NCI-H2196 treated with DMSO at 0.1 percent for 48 hours (cell line): ENCODE results near the gene PHLPP1.

Experiments
- DNase-seq: peaks from one replicate; lab custom pipeline; 2025; ENCODE audit not compliant: unreplicated experiment; lab: John Stamatoyannopoulos, UW

The PHLPP1 gene

GRCh38 chr18:62844850-62845643 lies 129.7 kb downstream of the PHLPP1 start:
- DNase-seq: no peak

GRCh38 chr18:62846313-62846712 lies 131.0 kb downstream of the PHLPP1 start:
- DNase-seq: no peak

DNA sequence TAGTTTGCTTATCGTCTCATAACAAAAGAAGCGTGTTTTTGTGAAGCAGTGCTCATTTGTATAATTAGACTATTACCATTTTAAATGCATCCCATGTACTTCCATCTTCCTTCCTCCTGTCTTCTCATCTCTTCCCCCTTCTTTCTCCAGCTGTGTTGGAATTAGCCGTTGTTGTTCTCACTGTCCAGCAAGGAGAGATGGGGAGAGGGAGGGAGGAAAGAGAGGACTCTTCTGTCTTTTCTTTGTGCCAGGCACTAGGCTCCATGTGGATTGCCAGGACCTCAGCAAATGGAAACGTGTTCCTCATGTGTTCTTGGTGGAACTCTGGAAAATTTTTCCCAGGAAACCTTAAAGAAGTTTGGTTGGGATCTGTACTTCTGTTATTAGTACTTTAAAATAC lies 131.7 kb downstream of the PHLPP1 start:
- no peak for DNase-seq

GRCh38 chr18:62848946-62849345 lies 133.6 kb downstream of the PHLPP1 start:
- no peak for DNase-seq

GRCh38 chr18:62850619-62851306 lies 135.4 kb downstream of the PHLPP1 start:
- peak; percentile 10 for DNase-seq

DNA sequence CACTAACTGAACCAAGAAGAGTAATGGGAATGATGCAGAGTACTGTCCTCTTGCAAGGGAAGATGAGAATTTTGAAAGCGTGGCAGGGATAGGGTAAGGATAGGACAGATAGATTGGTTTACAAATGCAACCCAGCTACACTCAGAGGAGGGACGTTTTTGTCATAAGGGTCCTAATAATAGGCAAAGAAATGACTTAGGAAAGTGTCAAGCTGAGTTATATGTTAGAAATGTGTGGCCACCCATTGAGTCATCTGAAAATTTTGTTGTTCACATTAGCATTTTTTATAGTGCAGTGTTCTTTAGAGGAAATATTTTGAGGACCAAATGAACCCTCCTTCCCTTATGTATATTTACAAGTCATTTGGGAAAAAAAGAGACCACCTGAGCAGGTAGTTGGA lies 137.5 kb downstream of the PHLPP1 start:
- no peak for DNase-seq

DNA sequence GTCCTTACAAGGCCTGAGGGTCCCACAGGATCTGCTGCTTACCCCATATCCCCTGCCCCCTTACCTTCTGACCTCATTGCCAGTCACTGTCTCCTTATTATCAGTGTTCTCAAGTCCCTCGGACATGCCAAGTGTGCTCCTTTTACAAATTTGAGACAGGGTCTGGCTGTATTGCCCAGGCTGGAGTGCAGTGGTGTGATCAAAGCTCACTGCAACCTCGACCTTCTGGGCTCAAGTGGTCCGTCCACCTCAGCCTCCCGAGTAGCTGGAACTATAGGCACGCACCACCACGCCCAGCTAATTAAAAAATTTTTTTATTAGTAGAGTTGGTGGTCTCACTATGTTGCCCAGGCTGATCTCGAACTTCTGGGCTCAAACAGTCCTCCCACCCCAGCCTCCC lies 141.0 kb downstream of the PHLPP1 start:
- DNase-seq: no peak

DNA sequence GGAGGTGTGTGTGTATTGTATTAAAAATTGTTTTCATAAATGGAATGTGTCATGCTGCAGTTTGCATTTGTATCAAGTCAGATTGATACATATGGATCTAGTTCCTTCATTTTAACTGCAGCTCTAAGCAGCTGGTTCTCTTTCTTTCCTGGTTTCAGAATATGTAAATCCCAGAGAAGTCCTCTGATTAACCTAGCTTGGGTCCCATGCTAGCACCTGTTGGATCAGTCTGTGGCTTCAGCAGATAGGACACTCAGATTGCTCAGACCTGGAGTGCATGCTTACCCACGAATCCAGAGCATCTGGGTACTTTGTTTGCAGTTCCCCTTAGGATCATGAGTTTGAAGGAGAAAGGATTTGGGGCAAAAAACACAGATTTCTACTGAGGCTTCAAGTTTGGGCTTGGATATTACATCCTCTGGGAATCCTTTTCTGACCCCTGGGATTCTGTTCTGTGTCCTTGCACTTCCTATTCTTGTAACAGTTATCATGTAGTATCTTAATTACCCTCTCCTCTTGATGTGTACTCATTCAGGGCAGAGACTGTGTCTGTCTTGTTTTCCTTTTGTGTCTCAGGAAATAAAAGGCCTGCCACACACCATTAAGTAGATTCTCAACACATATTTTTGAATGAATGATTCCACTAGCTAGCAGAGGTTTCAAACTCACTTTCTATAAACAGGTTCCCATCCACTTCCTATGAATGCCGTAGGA lies 142.1 kb downstream of the PHLPP1 start:
- DNase-seq: no peak

- DNase-seq: no peak
These were observed 144.7 kb downstream of the PHLPP1 start for GRCh38 chr18:62860062-62860461.

- no peak for DNase-seq
These were observed 147.1 kb downstream of the PHLPP1 start for GRCh38 chr18:62862466-62862865.

DNA sequence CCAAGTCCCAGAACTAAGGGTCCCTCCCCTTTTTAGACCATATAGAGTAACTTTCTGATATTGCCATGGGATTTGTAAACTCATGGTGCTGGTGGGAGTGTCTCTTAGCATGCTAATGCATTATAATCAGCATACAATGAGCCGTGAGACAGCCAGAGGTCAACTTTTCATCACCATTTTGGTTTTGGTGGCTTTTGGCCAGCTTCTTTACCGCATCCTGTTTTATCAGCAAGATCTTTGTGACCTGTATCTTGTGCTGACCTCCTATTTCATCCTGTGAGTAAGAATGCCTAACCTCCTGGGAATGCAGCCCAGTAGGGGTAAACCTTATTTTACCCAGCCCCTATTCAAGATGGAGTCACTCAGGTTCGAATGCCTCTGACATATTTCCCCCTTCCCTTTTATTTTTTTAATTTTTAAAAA lies 148.2 kb downstream of the PHLPP1 start:
- DNase-seq: no peak

- DNase-seq: no peak
These were observed 150.2 kb downstream of the PHLPP1 start for GRCh38 chr18:62865498-62865897.

DNA sequence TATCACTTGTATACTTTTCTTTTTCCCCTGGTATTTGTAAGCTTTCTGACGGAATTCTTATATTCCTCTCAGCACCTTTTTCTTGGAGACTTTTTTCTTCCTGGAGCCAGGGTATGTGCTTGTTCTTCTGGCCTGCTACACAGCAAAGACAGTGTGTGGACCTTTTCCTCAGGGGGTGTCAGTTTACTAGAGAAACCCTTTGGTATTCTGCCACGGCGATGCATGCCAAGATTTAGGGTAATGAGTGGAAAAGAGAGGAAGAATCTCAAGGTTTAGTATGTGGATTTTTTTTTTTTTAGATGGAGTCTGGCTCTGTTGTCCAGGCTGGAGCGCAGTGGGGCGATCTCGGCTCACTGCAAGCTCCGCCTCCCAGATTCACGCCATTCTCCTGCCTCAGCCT lies 152.2 kb downstream of the PHLPP1 start:
- DNase-seq: no peak

GRCh38 chr18:62868645-62869044 lies 153.3 kb downstream of the PHLPP1 start:
- no peak for DNase-seq

DNA sequence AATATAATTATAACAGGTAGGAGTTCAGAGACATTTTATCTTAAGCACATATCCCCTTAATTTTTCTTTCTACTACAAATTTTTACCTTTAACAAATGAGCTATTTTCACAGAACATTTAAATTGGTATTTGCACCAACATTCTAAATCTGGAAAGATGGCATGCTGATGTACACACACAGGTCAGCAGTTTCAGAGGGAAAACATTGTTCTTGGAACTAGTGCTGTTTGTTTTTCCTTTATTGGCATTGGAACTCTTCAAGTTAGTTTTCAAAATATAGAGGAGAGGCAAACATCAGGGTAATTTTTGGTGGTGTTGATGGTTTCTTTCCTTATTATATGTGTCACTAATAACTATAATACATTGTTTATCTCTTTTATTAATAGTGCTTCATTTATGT lies 155.3 kb downstream of the PHLPP1 start:
- no peak for DNase-seq

GRCh38 chr18:62875323-62875722 lies 160.0 kb downstream of the PHLPP1 start:
- DNase-seq: no peak

- no peak for DNase-seq
These were observed 160.8 kb downstream of the PHLPP1 start for GRCh38 chr18:62876111-62876510.

DNA sequence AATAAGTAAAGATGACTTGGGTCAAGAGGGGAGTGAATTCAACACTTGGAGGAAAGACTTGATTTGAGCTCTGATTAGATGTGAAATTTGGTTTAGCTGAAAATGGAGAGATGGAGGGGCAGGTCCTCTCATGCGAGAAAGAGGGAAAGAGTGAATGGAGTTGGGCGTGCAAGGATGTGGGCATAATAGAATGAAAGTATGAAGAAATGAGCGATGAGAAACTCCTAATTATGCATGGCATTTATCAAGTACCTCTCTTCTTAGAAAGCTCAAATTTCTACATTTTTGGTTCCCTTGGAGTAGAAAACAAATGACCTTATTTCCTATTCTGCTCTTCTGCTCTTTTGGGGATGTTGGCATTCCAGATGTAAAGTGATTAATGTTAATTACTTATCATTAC lies 161.5 kb downstream of the PHLPP1 start:
- no peak for DNase-seq

DNA sequence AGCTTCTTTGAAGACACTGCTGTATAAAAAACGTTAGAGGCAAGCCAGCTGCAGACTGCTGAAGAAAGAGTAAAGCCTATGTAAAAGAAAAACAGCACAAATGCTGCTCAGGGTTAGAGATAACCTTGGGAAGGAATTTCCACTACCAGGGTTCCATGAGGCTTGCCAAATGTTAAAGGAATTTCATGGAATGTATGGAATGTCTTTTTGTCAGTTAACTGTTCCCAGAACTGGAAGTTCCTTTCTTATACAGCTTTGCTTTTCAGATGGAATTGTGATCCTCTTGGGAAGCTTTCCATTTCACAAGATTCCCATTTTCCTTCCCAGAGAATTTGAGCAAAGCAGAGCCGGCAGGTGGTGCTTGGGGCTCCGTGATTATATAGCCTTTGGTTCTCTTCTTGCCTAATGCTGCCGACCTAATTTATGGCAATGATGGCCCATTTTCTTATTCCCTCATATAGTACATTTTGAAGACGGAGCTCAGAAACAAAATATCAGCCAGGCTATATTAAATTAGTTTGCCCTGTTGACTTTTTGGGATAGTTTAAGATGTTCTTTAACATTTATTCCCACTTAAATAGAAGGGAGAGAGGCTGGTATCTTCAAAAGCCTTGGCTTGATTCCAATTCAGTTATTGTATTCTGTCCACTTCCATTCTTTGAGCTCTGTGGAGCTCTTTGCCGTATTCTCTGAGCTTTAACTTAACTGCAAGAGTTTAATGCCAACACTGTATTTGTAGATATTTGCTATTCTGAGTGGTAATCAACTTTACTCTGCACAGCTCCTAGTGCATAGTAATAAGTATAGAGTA lies 162.3 kb downstream of the PHLPP1 start:
- no peak for DNase-seq

- no peak for DNase-seq
These were observed 163.0 kb downstream of the PHLPP1 start for GRCh38 chr18:62878305-62878704.

- DNase-seq: no peak
These were observed 164.7 kb downstream of the PHLPP1 start for GRCh38 chr18:62880034-62880433.
